HG02763 (cell line): Measurements from ENCODE around the gene CKS1B.

Experiments used
- ATAC-seq: cut with Tn5 transposase; IDR thresholded peaks from one replicate; pipeline ENCODE4 v1.9.1; 2021; ENCODE audit warnings: mild to moderate bottlenecking, moderate library complexity; ENCODE audit not compliant: unreplicated experiment

Gene CKS1B

GRCh38 chr1:154945160-154945961, 29.1 kb upstream of the CKS1B start:
- ATAC-seq, result no peak

GRCh38 chr1:154945962-154946850, 28.3 kb upstream of the CKS1B start:
- no peak for ATAC-seq

- no peak for ATAC-seq
These were observed 26.4 kb upstream of the CKS1B start for GRCh38 chr1:154948079-154948478.

GRCh38 chr1:154951901-154952657, 22.4 kb upstream of the CKS1B start:
- no peak for ATAC-seq

- ATAC-seq, result no peak
These were observed 21.8 kb upstream of the CKS1B start for GRCh38 chr1:154952664-154953063.

- ATAC-seq, result no peak
These were observed 20.9 kb upstream of the CKS1B start for GRCh38 chr1:154953611-154954038.

- ATAC-seq, result no peak
These were observed 19.9 kb upstream of the CKS1B start for GRCh38 chr1:154954541-154954940.

GRCh38 chr1:154955039-154955717, 19.3 kb upstream of the CKS1B start:
- ATAC-seq, result peak; percentile 51

GRCh38 chr1:154955718-154956543, 18.6 kb upstream of the CKS1B start, which contains the start of gene PBXIP1:
PBXIP1 (minus strand) TSS chr1:154956099; CDS start chr1:154953721, 2,378 bp downstream.
- ATAC-seq, result peak; percentile 63

GRCh38 chr1:154956544-154956941, 17.9 kb upstream of the CKS1B start:
- ATAC-seq, result no peak

- ATAC-seq, result no peak
These were observed 17.3 kb upstream of the CKS1B start for GRCh38 chr1:154957091-154957657.

GRCh38 chr1:154958036-154958435, 16.4 kb upstream of the CKS1B start:
- no peak for ATAC-seq

GRCh38 chr1:154958681-154959425, 15.6 kb upstream of the CKS1B start:
- no peak for ATAC-seq

- no peak for ATAC-seq
These were observed 15.1 kb upstream of the CKS1B start for GRCh38 chr1:154959426-154959780.

- no peak for ATAC-seq
These were observed 13.9 kb upstream of the CKS1B start for GRCh38 chr1:154960446-154961136.

GRCh38 chr1:154961207-154962155, 13.0 kb upstream of the CKS1B start, which contains the start of gene PYGO2:
PYGO2 (minus strand) TSS chr1:154961782; CDS start chr1:154961576, 206 bp downstream.
- peak; percentile 78 for ATAC-seq
